Ectodermal cell (in vitro differentiated cells): ENCODE measurements around the gene UBE4B.

Experiments used
- H3K27ac ChIP-seq: 2 replicates; pipeline ENCODE4 v1.7.0; 2013; ENCODE audit warnings: mild to moderate bottlenecking, low read depth, low read length; ENCODE audit not compliant: insufficient read depth, poor library complexity, severe bottlenecking
- H3K27me3 ChIP-seq: 2 replicates; pipeline ENCODE4 v1.7.0; 2013; ENCODE audit warnings: mild to moderate bottlenecking, low read length; ENCODE audit not compliant: insufficient read depth, control insufficient read depth, poor library complexity, severe bottlenecking
- H3K36me3 ChIP-seq: one replicate; pipeline ENCODE4 v1.7.0; 2013; ENCODE audit warnings: low read length; ENCODE audit not compliant: control insufficient read depth, insufficient read depth
- H3K4me1 ChIP-seq: one replicate; pipeline ENCODE4 v1.7.0; 2013; ENCODE audit warnings: low read length; ENCODE audit not compliant: control insufficient read depth, insufficient read depth
- H3K4me3 ChIP-seq: 2 replicates; pipeline ENCODE4 v1.7.0; 2013; ENCODE audit warnings: low read depth, low read length, control low read depth; ENCODE audit not compliant: insufficient read depth
- H3K9me3 ChIP-seq: 2 replicates; pipeline ENCODE4 v1.7.0; 2013; ENCODE audit warnings: mild to moderate bottlenecking, low read length, moderate library complexity; ENCODE audit not compliant: control insufficient read depth
- WGBS, 2 experiments: methylation state at CpG; one replicate each; pipeline ENCODE4 v1.1.7; 2013; ENCODE audit warnings: missing lambda C conversion rate in 2 of 2; 5-methylcytosine and 5-hydroxymethylcytosine counted together

UBE4B gene

GRCh38 chr1:10181154-10181553 is 148.4 kb downstream of the UBE4B start:
- H3K4me3 ChIP-seq, result no peak overlapping the region
- WGBS, 2 experiments, result 73 to 89% methylated on average over 7 of the region's 7 CpGs
- peaks cover 1% of the 10 kb centered on the region for H3K36me3 ChIP-seq
- H3K9me3 ChIP-seq, result no peaks in the 10 kb centered on the region
- peaks cover 35% of the 10 kb centered on the region for H3K4me1 ChIP-seq
- no peak overlapping the region for H3K27ac ChIP-seq
- H3K27me3 ChIP-seq, result no peaks in the 10 kb centered on the region

- Histone ChIP-seq H3K4me3 (no peak overlapping the region), H3K27ac (no peak overlapping the region), H3K36me3 (no peaks in the 10 kb centered on the region), H3K27me3 (no peaks in the 10 kb centered on the region), H3K9me3 (peaks cover 2% of the 10 kb centered on the region), H3K4me1 (peaks cover 2% of the 10 kb centered on the region)
- 94 to 100% methylated on average over 2 of the region's 2 CpGs for WGBS, 2 experiments
These were observed 153.0 kb downstream of the UBE4B start for GRCh38 chr1:10185759-10186158.

GRCh38 chr1:10186331-10187025 is 153.7 kb downstream of the UBE4B start:
- 87 to 90% methylated on average over 11 to 12 of the region's 12 CpGs for WGBS, 2 experiments
- H3K4me3 ChIP-seq, result no peak overlapping the region
- no peaks in the 10 kb centered on the region for H3K27me3 ChIP-seq
- no peaks in the 10 kb centered on the region for H3K36me3 ChIP-seq
- H3K9me3 ChIP-seq, result peaks cover 2% of the 10 kb centered on the region
- H3K27ac ChIP-seq, result no peak overlapping the region
- H3K4me1 ChIP-seq, result no peaks in the 10 kb centered on the region

- no peaks in the 10 kb centered on the region for H3K4me1 ChIP-seq
- H3K27ac ChIP-seq, result no peak overlapping the region
- 95 to 98% methylated on average over 4 of the region's 4 CpGs for WGBS, 2 experiments
- H3K4me3 ChIP-seq, result no peak overlapping the region
- peaks cover 2% of the 10 kb centered on the region for H3K9me3 ChIP-seq
- no peaks in the 10 kb centered on the region for H3K36me3 ChIP-seq
- no peaks in the 10 kb centered on the region for H3K27me3 ChIP-seq
These were observed 154.2 kb downstream of the UBE4B start for GRCh38 chr1:10187026-10187334.

- H3K27me3 ChIP-seq, result no peaks in the 10 kb centered on the region
- 88 to 97% methylated on average over 2 of the region's 2 CpGs for WGBS, 2 experiments
- peaks cover 2% of the 10 kb centered on the region for H3K9me3 ChIP-seq
- no peak overlapping the region for H3K27ac ChIP-seq
- no peaks in the 10 kb centered on the region for H3K4me1 ChIP-seq
- no peak overlapping the region for H3K4me3 ChIP-seq
- no peaks in the 10 kb centered on the region for H3K36me3 ChIP-seq
These were observed 155.4 kb downstream of the UBE4B start for GRCh38 chr1:10188133-10188650.

GRCh38 chr1:10189659-10190058 is 156.9 kb downstream of the UBE4B start:
- Histone ChIP-seq H3K27ac (no peak overlapping the region), H3K4me1 (peaks cover 5% of the 10 kb centered on the region), H3K9me3 (peaks cover 2% of the 10 kb centered on the region), H3K4me3 (no peak overlapping the region), H3K36me3 (no peaks in the 10 kb centered on the region), H3K27me3 (no peaks in the 10 kb centered on the region)
- 84 to 87% methylated on average over 4 of the region's 4 CpGs for WGBS, 2 experiments

GRCh38 chr1:10192263-10192662 is 159.5 kb downstream of the UBE4B start:
- Histone ChIP-seq H3K4me1 (peaks cover 5% of the 10 kb centered on the region), H3K27me3 (no peaks in the 10 kb centered on the region), H3K27ac (no peak overlapping the region), H3K9me3 (peaks cover 2% of the 10 kb centered on the region), H3K4me3 (no peak overlapping the region), H3K36me3 (no peaks in the 10 kb centered on the region)
- 93% methylated on average over 5 of the region's 5 CpGs for WGBS, 2 experiments

GRCh38 chr1:10193288-10193687 is 160.5 kb downstream of the UBE4B start:
- WGBS, 2 experiments, result 91 to 93% methylated on average over 6 of the region's 6 CpGs
- Histone ChIP-seq H3K27me3 (no peaks in the 10 kb centered on the region), H3K36me3 (no peaks in the 10 kb centered on the region)

GRCh38 chr1:10195570-10195969 is 162.8 kb downstream of the UBE4B start:
- no peaks in the 10 kb centered on the region for H3K27me3 ChIP-seq
- 89 to 90% methylated on average over 6 of the region's 6 CpGs for WGBS, 2 experiments
- no peak overlapping the region for H3K4me3 ChIP-seq
- H3K36me3 ChIP-seq, result no peaks in the 10 kb centered on the region
- peaks cover 2% of the 10 kb centered on the region for H3K9me3 ChIP-seq
- H3K27ac ChIP-seq, result no peak overlapping the region
- H3K4me1 ChIP-seq, result peaks cover 5% of the 10 kb centered on the region

More at GRCh38 chr1:10193288-10193687, 160.5 kb downstream of the UBE4B start:
- H3K4me1 ChIP-seq, result peaks cover 5% of the 10 kb centered on the region
- H3K4me3 ChIP-seq, result no peak overlapping the region
- H3K27ac ChIP-seq, result no peak overlapping the region
- peaks cover under 1% of the 10 kb centered on the region for H3K9me3 ChIP-seq

- Histone ChIP-seq H3K9me3 (peaks cover 2% of the 10 kb centered on the region), H3K4me3 (no peak overlapping the region), H3K4me1 (peaks cover 5% of the 10 kb centered on the region), H3K36me3 (no peaks in the 10 kb centered on the region), H3K27ac (no peak overlapping the region), H3K27me3 (no peaks in the 10 kb centered on the region)
- 84 to 93% methylated on average over 3 of the region's 3 CpGs for WGBS, 2 experiments
These were observed 164.2 kb downstream of the UBE4B start for GRCh38 chr1:10196976-10197375.
